Activated CD8-positive, alpha-beta memory T cell treated with anti-CD3 and anti-CD28 coated beads, Interleukin-2, amount 50 U/mL, for 24 hours (primary cell): ENCODE data around the gene MTMR12.
"Not testable (repeated sequence)": the region's sequence is repeated elsewhere in the genome, so short reads cannot be mapped to it uniquely, and the experiment has no call there.

ENCODE experiments used
- DNase-seq: peaks from one replicate; pipeline ENCODE4 v3.0.0-alpha.2; 2020; ENCODE audit errors: extremely low read depth

The MTMR12 gene

DNA sequence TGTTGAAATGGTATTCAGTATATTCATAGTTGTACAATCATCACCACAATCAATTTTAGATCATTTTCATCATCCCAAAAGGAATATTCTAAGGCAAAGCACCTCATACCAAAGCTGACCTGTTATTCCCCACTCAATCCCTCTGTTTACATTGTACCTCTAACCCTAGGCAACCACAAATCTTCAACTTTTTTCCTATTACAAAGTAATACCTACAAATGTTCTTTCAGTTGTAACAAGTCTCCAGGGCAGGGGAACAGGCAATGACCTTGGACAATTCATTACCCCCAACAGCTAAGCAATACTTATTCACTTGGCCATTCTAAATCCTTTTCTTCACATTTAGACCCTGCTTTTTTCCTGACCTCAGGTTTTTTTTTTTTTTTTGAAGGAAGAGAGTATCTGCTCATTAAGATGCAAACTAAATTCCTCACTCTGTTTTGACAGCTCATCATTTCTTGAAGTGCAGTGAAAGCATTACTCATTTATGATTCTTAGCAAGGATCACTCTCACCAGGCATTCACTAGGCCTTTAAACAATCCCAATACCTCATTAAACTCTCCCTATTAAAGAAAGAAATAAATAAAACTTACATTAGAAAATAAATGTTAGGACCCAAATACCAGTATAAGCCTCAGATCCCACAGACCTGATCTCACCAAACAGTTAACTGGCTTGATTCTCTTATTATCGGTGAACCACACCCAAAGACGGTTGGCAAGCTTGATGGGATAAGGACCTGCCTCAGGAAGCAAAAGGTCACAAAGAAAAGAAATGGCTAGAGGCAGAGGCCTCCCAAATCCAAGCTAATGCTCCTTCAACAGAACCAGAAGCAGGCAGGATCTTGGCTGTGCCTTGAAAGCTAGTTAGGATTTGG lies 15.3 kb downstream of the MTMR12 start:
- no peak for DNase-seq

DNA sequence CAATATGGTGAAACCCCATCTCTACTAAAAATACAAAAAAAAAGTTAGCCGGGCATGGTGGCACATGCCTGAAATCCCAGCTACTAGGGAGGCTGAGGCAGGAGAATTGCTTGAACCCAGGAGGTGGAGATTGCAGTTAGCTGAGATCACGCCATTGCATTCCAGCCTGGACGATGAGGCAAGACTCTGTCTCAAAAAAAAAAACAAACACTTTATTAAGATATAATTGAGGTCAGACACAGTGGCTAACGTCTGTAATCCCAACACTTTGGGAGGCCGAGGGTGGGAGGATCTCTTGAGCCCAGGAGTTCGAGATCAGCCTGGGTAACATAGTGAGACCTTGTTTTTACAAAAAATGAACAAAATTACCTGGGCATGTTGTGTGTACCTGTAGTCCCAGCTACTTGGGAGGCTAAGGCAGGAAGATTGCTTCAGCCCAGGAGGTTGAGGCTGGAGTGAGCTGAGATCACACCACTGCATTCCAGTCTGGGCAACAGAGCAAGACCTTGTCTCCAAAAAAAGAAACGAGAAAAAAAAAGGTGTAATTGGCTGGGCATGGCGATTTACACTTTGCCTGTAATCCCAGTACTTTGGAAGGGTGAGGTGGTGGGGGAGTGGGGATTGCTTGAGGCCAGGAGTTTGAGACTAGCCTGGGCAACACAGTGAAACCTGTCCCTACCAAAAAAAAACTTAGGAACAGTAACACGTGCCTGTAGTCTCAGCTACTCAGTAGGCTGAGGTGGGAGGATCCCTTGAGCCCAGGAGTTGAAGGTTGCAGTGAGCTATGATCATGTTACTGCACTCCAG lies 16.6 kb downstream of the MTMR12 start:
- DNase-seq: not testable (repeated sequence)

DNA sequence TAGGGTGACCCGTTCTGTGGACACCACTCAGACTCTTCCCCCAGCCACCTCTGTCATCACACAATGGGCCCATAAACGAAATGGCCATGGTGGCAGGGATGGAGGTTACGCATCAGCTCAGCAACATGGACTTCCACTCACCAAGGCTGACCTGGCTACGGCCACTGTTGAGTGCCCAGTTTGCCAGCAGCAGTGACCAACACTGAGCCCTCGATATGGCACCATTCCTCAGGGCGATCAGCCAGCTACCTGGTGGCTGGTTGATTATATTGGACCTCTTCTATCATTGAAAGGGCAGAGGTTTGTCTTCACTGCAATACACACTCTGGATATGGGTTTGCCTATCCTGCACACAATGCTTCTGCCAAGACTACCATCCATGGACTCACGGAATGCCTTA lies 21.1 kb downstream of the MTMR12 start:
- DNase-seq: no peak

DNA sequence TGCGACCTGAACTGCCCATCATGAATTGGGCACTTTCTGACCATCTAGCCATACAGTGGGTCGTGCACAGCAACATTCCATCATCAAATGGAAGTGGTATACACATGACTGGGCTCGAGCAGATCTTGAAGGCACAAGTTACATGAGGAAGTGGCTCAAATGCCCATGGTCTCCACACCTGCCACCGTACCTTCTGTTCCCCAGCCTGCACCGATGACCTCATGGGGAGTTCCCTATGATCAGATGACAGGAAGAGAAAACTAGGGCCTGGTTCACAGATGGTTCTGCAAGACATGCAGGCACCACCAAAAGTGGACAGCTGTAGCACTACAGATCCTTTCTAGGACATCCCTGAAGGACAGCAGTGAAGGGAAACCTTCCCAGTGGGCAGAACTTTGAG lies 21.8 kb downstream of the MTMR12 start:
- no peak for DNase-seq

DNA sequence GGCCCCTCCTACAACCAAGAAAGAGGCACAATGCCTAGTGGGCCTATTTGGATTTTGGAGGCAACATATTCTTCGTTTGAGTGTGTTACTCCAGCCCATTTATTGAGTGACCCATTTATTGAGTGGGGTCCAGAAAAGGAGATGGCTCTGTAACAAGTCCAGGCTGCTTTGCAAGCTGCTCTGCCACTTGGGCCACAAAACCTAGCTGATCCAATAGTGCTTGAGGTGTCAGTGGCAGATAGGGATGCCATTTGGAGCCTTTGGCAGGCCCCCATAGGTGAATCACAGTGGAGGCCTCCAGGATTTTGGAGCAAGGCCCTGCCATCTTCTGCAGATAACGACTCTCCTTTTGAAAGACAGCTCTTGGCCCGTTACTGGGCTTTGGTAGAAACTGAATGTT lies 22.2 kb downstream of the MTMR12 start:
- not testable (repeated sequence) for DNase-seq

DNA sequence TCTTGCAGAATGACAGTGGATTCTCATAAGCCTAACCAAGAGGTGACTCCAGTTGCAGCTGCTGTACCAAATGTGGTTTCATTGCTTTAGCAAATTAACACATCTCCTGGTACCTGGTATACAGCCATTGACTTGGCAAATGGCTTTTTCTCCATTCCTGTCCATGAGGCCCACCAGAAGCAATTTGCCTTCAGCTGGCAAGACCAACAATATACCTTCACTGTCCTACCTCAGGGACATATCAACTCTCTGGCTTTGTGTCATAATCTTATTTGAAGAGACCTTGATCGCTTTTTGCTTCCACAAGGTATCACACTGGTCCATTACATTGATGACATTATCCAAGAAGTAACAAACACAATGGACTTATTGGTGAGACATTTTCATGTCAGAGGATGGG lies 22.8 kb downstream of the MTMR12 start:
- not testable (repeated sequence) for DNase-seq

DNA sequence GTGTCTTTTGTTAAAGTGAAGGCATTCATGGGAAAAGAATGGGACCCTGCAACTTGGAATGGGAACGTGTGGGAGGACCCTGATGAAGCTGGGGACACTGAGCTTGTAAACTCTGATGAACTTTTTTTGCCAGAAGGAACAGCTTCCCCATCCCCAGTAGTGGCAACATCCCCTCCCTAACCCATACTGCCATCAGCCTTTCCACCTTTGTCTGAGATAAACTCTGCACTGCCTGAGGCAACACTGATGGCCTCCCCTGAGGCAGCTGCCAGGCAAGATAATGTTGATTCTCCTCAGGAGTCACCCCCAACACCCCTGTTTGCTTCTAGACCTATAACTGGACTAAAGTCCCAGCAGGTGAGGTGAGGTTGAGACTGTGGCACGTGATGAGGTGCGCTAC lies 24.6 kb downstream of the MTMR12 start:
- not testable (repeated sequence) for DNase-seq

DNA sequence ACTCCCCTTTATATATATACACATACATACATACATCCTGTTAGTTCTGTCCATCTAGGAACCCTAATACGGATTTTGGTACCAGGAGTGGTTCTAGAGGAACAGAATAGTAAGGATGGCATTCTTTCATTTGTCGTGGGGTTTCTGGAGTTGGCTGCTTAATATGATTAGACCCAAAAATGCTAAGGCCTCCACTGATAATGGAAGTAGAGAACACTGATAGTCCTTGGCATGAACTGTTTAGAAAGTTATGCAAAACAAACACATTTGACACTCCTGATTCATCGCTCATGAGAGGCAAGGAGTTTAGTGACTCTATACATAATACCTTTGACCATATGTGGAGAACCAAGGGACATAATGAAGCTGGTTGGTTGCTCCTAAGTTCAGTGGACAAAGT lies 25.2 kb downstream of the MTMR12 start:
- DNase-seq: not testable (repeated sequence)

DNA sequence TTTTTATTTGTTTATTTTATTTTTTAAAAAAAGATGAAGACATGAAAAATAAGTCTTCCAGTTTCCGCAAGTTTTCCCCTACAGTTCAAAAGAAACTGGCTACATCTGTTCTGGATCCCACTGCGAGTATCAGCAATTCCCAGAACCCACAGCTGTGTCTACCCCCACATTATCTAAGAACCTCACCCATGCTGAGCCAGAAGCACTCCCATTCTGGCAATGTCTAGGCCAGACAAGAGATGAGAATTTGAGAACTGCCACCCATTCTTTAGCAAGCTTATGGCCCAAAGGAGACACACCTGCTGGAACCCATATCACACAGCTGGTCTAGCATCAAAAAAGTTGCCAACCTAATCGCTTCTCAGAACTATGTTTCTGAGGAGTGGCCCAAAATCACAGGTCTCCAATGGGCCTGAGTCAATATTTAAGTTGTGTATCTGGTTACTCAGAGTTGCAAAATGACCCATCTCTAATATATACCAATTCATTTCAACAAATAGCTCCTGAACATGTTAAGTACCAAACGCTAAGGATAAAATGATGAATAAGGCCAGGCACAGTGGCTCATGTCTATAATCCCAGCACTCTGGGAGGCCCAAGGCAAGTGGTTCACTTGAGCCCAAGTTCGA lies 27.1 kb downstream of the MTMR12 start:
- DNase-seq: no peak

DNA sequence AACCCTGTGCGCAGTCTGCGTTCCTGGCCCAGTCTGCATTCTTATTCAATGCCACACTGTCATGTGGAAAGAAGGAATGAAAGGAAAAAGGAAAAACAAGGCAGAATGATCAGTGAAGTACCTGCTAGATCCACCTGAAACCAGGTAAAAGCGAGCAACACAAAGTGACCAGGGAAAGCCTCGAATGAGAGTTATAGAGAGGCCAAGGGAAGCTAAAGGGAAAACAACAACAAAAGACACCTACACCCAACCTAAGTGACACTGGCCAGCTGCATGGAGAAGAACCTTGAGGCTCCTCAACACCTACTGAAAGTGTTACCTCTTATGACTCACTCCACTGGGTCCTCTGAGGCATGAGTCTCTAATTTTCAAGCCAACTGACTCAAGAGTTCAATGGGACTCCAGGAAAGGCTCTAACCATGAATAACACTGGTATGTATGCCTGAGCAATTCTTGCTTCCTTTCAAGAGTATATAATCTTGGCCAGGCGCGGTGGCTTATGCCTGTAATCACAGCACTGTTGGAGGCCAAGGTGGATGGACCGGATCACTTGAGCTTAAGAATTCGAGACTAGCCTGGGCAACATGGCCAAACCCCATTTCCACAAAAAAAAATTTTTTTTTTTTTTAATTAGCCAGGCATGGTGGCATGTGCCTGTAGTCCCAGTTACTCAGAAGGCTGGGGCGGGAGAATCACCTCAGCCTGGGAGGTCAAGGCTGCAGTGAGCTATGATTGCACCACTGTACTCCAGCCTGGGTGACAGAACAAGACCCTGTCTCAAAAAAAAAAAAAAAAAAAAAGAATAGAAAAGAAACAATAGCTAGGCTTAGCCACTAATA lies 29.0 kb downstream of the MTMR12 start:
- DNase-seq: no peak

DNA sequence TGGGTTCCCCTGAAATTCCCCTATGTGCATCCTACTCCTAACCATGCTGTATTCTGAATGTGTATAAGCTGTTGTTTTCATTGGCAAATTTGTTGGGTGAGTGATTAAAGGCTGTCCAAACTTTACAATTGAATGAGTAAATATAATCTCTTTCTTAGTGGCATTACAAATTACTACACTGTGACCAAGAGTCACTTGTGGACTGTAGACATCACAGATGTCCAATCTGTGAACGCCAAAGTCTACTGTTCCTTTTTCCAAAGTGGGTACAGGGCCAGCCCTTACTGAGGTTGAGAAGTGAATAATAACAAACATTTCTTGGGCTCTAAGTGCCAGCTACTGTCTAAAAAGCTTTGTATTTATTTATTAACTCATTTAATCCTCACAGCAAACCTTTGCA lies 29.7 kb downstream of the MTMR12 start:
- DNase-seq: no peak

DNA sequence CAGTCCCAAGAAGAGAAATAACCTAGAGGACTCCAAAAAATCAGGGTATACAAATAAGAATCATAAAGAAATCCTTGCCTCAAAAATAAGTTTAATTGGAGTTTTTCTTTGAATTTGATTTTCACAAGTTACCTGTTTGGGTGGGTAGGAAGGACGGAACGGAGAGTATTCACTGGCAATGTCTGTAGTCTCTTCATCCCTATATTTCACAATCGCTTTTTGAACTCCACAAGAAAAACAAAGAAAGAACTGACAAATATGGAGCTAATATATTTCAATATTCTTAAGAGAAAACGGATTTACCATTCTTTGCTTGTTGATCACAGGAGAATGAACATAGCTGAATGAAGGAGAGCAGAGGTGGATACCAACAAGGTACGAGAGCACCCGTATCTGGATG lies 30.1 kb downstream of the MTMR12 start:
- no peak for DNase-seq

DNA sequence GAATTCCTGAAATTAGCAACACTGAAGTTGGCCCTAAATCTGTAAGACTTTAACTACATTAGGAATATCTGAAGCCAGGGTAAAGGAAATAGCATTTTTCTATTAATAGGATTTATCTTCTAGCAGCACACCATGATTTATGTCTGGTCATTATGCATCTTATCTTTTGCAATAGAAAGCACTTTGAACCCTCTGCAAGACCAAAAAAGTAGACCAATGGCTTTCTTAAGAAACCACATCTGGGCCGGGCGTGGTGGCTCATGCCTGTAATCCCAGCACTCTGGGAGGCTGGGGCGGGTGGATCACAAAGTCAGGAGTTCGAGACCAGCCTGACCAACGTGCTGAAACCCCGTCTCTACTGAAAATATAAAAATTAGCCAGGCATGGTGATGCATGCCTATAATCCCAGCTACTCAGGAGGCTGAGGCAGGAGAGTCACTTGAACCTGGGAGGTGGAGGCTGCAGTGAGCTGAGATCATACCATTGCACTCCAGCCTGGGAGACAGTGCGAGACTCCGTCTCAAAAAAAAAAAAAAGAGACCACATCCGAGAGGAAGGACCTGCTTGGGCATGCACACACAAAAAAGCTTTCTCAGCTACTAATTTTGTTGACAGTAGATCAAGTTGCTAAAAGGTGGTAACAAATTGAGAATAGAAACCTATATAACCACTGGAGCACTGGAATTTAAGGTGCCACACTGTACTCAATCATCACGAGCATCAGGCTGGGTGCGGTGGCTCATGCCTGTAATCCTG lies 31.2 kb downstream of the MTMR12 start:
- DNase-seq: not testable (repeated sequence)

DNA sequence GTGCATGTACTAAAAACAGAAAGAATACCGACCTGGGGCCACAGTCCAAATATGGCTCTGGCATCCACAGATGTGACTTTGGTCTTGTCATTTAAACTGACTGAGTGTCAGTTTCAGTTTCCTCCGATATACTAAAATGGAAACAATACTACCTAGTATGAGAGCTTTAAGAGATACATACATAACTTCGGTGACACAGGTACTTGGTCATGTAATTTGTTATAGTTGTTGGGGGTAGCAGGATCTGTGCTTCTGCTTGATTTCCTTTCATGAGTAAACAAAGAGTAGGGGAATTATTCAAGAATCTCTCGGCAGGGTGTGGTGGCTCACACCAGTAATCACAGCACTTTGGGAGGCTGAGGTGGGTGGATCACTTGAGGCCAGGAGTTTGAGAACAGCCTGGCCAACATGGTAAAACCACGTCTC lies 32.1 kb downstream of the MTMR12 start:
- DNase-seq: no peak

DNA sequence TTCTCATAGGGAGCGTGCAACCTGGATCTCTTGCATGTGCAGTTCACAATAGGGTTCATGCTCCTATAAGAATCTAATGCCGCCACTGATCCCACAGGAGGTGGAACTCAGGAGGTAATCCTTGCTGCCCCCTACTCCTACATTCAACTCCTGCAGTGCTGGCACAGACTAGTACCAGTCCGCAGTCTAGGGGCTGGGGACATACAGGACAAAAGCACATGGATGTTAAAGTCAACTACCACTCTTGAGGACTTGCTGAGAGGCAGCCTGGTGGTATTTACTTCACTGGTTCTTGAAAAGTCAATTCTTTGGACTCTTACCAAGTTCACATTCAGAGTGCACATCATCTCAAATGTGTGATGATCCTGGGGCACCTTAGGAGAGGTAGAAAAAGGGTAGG lies 33.0 kb downstream of the MTMR12 start:
- no peak for DNase-seq

DNA sequence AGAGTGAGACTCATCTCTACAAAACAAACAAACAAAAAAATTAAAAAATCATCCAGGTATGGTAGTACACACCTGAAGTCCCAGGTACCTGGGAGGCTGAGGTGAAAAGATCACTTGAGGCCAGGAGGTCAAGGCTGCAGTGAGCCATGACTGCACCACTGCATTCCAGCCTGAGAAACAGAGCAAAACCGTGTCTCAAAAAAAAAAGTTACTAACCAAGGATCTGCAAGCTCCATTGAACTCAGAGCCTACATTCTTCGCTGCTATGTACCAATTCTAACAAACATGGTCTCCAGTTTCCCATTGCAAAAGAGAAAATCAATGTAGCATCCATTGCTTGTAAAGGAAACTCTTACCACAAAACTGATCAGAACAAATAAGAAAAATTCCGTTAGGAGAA lies 33.5 kb downstream of the MTMR12 start:
- no peak for DNase-seq

DNA sequence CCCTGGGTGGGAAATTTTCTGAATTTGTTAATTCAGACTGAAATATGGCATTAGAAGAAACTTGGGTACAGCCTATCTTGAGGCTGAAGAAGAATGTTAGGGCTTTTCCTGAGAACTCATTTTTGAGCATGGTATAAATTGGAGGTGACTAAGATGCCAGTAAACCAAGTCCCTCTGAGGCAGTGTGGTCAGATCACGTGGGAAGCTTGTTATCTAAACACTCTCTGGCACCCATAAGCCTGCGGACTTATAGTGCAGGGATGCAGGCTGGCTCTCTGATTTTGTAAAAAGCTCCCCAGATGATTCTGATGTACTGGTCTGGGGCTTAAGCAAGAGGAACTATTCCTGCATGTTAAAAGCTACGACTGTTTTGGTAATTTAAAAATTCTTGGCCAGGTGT lies 34.3 kb downstream of the MTMR12 start:
- no peak for DNase-seq

DNA sequence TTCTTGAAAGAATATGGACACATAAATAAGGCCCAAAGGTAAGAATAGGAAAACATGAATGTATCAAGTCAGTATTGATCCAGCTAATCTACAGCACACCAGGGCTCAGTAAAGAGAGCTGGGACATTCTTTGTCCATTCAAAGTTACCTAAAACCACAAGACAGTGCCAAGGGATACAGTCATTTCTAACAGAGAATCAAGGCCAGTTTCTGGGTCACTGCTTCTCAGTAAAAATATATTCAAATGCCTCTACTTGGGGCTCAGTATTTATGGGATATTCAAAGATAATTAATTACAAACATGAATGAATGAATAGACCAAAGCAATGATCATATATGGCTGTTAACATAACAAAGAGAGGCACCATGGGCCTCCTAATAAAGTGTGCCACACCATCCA lies 34.9 kb downstream of the MTMR12 start:
- no peak for DNase-seq

DNA sequence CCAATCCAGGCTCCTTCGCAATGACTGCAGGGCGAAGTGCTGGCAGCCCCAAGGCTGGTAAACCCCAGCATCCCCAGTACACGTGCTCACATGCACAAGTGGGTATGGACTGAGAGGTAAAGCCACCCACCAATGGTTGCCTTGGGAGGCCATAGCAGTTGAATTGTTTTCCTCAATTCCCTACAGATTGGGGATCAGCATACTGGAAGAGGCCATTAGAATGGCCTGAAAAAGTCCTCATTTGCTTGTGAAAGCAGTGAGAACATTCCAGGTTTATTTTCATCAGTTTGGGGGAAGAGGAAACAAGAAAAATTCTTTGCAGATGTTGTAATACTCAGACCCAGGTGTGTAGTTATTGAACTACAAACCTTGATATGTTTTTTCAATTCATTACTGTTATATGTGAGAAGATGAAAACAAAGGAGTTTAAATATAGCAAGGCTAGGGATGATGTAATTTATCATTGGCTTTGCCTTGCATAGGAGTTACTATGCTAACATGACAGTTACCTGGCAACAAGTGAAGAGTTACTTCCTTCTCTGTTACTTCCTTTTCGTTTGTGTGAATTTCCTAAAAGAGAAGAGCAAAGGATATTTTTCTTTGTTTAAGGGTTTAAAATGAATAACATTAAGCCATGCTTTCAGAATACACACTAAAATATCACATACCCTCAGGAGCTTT lies 36.4 kb downstream of the MTMR12 start:
- no peak for DNase-seq

DNA sequence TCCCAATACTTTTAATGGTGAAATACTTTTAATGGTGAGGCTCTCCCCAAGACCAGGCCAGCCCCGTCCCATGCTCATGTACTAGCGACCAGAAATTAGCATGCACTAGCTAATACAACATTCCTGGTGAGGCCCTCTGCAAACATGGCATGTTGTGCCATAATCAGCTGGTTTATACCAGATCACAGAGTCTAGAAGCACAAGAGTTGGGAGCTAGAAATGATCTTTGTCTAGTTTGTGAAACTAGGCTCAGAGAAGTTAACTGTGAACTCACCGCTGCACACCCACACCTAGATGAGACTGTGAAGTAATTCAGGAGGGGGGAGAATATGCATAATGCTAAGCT lies 37.4 kb downstream of the MTMR12 start:
- DNase-seq: no peak
